MM.1S (cell line): ENCODE results near the gene CAST.

Experiments used
- DNase-seq: peaks from one replicate; pipeline ENCODE4 v3.0.0-alpha.2; 2015
- H2AFZ ChIP-seq: fragments of 300-600 bp; sonication (generic); 2 replicates; pipeline ENCODE4 v1.6.0; 2016; ENCODE audit warnings: antibody characterized with exemption, low read length
- H3F3A ChIP-seq: fragments of 300-600 bp; sonication (generic); 2 replicates; pipeline ENCODE4 v1.6.1; 2016; ENCODE audit warnings: mild to moderate bottlenecking, antibody characterized with exemption, low read length, moderate library complexity, mixed read lengths; ENCODE audit not compliant: insufficient read depth
- H3K27ac ChIP-seq: fragments of 300-600 bp; sonication (generic); 2 replicates; pipeline ENCODE4 v1.5.1; 2016; ENCODE audit warnings: mild to moderate bottlenecking, low read length
- H3K27me3 ChIP-seq: fragments of 300-600 bp; sonication (generic); replicated peaks from 2 replicates; pipeline ENCODE4 v1.6.0; 2016; ENCODE audit warnings: low read length; ENCODE audit not compliant: insufficient read depth
- H3K36me3 ChIP-seq: fragments of 300-600 bp; sonication (generic); replicated peaks from 2 replicates; pipeline ENCODE4 v1.6.1; 2016; ENCODE audit warnings: mild to moderate bottlenecking, low read length, mixed read lengths; ENCODE audit not compliant: insufficient read depth
- H3K4me1 ChIP-seq: fragments of 300-600 bp; sonication (generic); 2 replicates; pipeline ENCODE4 v1.6.1; 2016; ENCODE audit warnings: low read length, mixed read lengths
- H3K4me2 ChIP-seq: fragments of 300-600 bp; sonication (generic); 2 replicates; pipeline ENCODE4 v1.6.0; 2016; ENCODE audit warnings: low read depth, low read length
- H3K4me3 ChIP-seq: fragments of 300-600 bp; sonication (generic); 2 replicates; pipeline ENCODE4 v1.5.1; 2016; ENCODE audit warnings: low read length, mixed read lengths
- H3K79me2 ChIP-seq: fragments of 300-600 bp; sonication (generic); 2 replicates; pipeline ENCODE4 v1.6.1; 2016; ENCODE audit warnings: mixed run types, low read length, mixed read lengths
- H3K9ac ChIP-seq: fragments of 300-600 bp; sonication (generic); 2 replicates; pipeline ENCODE4 v1.6.1; 2016; ENCODE audit warnings: low read length, mixed read lengths
- H3K9me2 ChIP-seq: fragments of 300-600 bp; sonication (generic); replicated peaks from 2 replicates; pipeline ENCODE4 v1.6.1; 2016; ENCODE audit warnings: mild to moderate bottlenecking, low read length, mixed read lengths; ENCODE audit not compliant: insufficient read depth
- H3K9me3 ChIP-seq: fragments of 300-600 bp; sonication (generic); replicated peaks from 2 replicates; pipeline ENCODE4 v1.6.1; 2016; ENCODE audit warnings: mild to moderate bottlenecking, low read length, mixed read lengths; ENCODE audit not compliant: insufficient read depth
- H4K20me1 ChIP-seq: fragments of 300-600 bp; sonication (generic); 2 replicates; pipeline ENCODE4 v1.6.1; 2016; ENCODE audit warnings: mild to moderate bottlenecking, low read length, moderate library complexity, mixed read lengths; ENCODE audit not compliant: insufficient read depth
- EZH2 ChIP-seq: fragments of 300-600 bp; sonication (generic); optimal IDR thresholded peaks from 2 replicates; pipeline ENCODE3; 2017; ENCODE audit warnings: low read depth, mild to moderate bottlenecking, antibody characterized with exemption, low read length, mixed read lengths
- EZH2phosphoT487 ChIP-seq: fragments of 300-600 bp; sonication (generic); IDR thresholded peaks from 2 replicates; pipeline ENCODE4 v1.6.1; 2018; ENCODE audit warnings: antibody characterized with exemption, low read length
- TF ChIP-seq, protein P1 (sequence below): fragments of 300-600 bp; sonication (generic); IDR thresholded peaks from 2 replicates; pipeline ENCODE4 v1.5.1; 2016; ENCODE audit warnings: antibody characterized with exemption, low read length, mixed read lengths

Gene CAST

GRCh38 chr5:96716007-96716406, 53.8 kb downstream of the CAST start:
- H3K4me3 ChIP-seq, result no peak overlapping the region
- TF ChIP-seq, protein P1, sequence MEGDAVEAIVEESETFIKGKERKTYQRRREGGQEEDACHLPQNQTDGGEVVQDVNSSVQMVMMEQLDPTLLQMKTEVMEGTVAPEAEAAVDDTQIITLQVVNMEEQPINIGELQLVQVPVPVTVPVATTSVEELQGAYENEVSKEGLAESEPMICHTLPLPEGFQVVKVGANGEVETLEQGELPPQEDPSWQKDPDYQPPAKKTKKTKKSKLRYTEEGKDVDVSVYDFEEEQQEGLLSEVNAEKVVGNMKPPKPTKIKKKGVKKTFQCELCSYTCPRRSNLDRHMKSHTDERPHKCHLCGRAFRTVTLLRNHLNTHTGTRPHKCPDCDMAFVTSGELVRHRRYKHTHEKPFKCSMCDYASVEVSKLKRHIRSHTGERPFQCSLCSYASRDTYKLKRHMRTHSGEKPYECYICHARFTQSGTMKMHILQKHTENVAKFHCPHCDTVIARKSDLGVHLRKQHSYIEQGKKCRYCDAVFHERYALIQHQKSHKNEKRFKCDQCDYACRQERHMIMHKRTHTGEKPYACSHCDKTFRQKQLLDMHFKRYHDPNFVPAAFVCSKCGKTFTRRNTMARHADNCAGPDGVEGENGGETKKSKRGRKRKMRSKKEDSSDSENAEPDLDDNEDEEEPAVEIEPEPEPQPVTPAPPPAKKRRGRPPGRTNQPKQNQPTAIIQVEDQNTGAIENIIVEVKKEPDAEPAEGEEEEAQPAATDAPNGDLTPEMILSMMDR, result no peak
- TF ChIP-seq EZH2phosphoT487 (no peak), EZH2 (no peak)

GRCh38 chr5:96716716-96717115, 54.5 kb downstream of the CAST start:
- TF ChIP-seq EZH2phosphoT487 (no peak), EZH2 (no peak)
- TF ChIP-seq, protein P1, result no peak
- Histone ChIP-seq H3K4me2 (no peak overlapping the region), H3K27ac (no peak overlapping the region), H4K20me1 (no peaks in the 10 kb centered on the region), H3K4me3 (no peak overlapping the region), H3K36me3 (no peaks in the 10 kb centered on the region), H3K27me3 (no peaks in the 10 kb centered on the region), H3K9ac (no peak overlapping the region), H2AFZ (no peak overlapping the region), H3K79me2 (no peaks in the 10 kb centered on the region), H3K4me1 (no peaks in the 10 kb centered on the region; the same call in 1 of the 2 replicates), H3F3A (no peaks in the 10 kb centered on the region), H3K9me3 (no peaks in the 10 kb centered on the region), H3K9me2 (no peaks in the 10 kb centered on the region)
- DNase-seq, result no peak

More at GRCh38 chr5:96716007-96716406, 53.8 kb downstream of the CAST start:
- Histone ChIP-seq H3K4me2 (no peak overlapping the region), H3K36me3 (no peaks in the 10 kb centered on the region), H2AFZ (no peak overlapping the region), H3K4me1 (no peaks in the 10 kb centered on the region; the same call in 1 of the 2 replicates), H3F3A (no peaks in the 10 kb centered on the region), H3K9me3 (no peaks in the 10 kb centered on the region), H3K9me2 (no peaks in the 10 kb centered on the region), H3K9ac (no peak overlapping the region), H3K27ac (no peak overlapping the region), H4K20me1 (no peaks in the 10 kb centered on the region), H3K27me3 (no peaks in the 10 kb centered on the region), H3K79me2 (no peaks in the 10 kb centered on the region)
- no peak for DNase-seq

- Histone ChIP-seq H3K9me2 (no peaks in the 10 kb centered on the region), H3F3A (no peaks in the 10 kb centered on the region), H3K27me3 (no peaks in the 10 kb centered on the region), H3K79me2 (no peaks in the 10 kb centered on the region), H3K27ac (no peak overlapping the region), H3K9ac (no peak overlapping the region), H3K4me1 (no peaks in the 10 kb centered on the region; the same call in 1 of the 2 replicates), H3K36me3 (no peaks in the 10 kb centered on the region), H3K9me3 (no peaks in the 10 kb centered on the region), H3K4me2 (no peak overlapping the region), H2AFZ (no peak overlapping the region), H4K20me1 (no peaks in the 10 kb centered on the region), H3K4me3 (no peak overlapping the region)
- no peak for DNase-seq
- no peak for TF ChIP-seq EZH2phosphoT487
- TF ChIP-seq, protein P1, result no peak
- TF ChIP-seq EZH2, result no peak
Observed at GRCh38 chr5:96717874-96718273, 55.7 kb downstream of the CAST start.
